NCI-H1417 (cell line): ENCODE data around the gene PRL.
A peak's percentile ranks its signal among the peaks of the same experiment; 100 is the strongest.

Experiments
- DNase-seq, 3 experiments: peaks; one replicate each; lab custom pipeline; 2025; lab: John Stamatoyannopoulos, UW

PRL gene

GRCh38 chr6:22295145-22295544 is 1.7 kb downstream of the PRL start:
- peak in 2 of 3 experiments; percentile 38 to 89 for DNase-seq

- DNase-seq: peak in 1 of 3 experiments; percentile 45
Observed at GRCh38 chr6:22294301-22294700, 2.5 kb downstream of the PRL start.

GRCh38 chr6:22290045-22290444 is 6.8 kb downstream of the PRL start:
- no peak for DNase-seq

- DNase-seq: no peak
Observed at GRCh38 chr6:22288721-22289120, 8.1 kb downstream of the PRL start.

GRCh38 chr6:22284666-22285065 is 12.2 kb downstream of the PRL start:
- no peak for DNase-seq

GRCh38 chr6:22281341-22282085 is 15.3 kb downstream of the PRL start:
- no peak for DNase-seq

- DNase-seq: no peak
Observed at GRCh38 chr6:22279427-22279826, 17.4 kb downstream of the PRL start.

- no peak for DNase-seq
Observed at GRCh38 chr6:22271081-22271480, 25.8 kb downstream of the PRL start.

- no peak for DNase-seq
Observed at GRCh38 chr6:22263748-22264147, 33.1 kb downstream of the PRL start.

- no peak for DNase-seq
Observed at GRCh38 chr6:22254886-22255285, 42.0 kb downstream of the PRL start.

- no peak for DNase-seq
Observed at GRCh38 chr6:22253955-22254655, 42.7 kb downstream of the PRL start.

- DNase-seq: no peak
Observed at GRCh38 chr6:22251348-22251747, 45.5 kb downstream of the PRL start.

GRCh38 chr6:22250486-22250885 is 46.4 kb downstream of the PRL start:
- peak; percentile 77 to 95 (median 82) for DNase-seq

- DNase-seq: no peak
Observed at GRCh38 chr6:22249711-22250350, 47.0 kb downstream of the PRL start.

GRCh38 chr6:22248513-22249308 is 48.1 kb downstream of the PRL start:
- DNase-seq: no peak

GRCh38 chr6:22247916-22248482 is 48.8 kb downstream of the PRL start:
- DNase-seq: no peak

- DNase-seq: no peak
Observed at GRCh38 chr6:22240025-22240424, 56.8 kb downstream of the PRL start.

GRCh38 chr6:22239261-22239921 is 57.4 kb downstream of the PRL start:
- DNase-seq: no peak

- DNase-seq: no peak
Observed at GRCh38 chr6:22238861-22239260, 58.0 kb downstream of the PRL start.

GRCh38 chr6:22237526-22237925 is 59.3 kb downstream of the PRL start:
- no peak for DNase-seq
